ENCODE data around the gene SRGAP1.

DNA sequence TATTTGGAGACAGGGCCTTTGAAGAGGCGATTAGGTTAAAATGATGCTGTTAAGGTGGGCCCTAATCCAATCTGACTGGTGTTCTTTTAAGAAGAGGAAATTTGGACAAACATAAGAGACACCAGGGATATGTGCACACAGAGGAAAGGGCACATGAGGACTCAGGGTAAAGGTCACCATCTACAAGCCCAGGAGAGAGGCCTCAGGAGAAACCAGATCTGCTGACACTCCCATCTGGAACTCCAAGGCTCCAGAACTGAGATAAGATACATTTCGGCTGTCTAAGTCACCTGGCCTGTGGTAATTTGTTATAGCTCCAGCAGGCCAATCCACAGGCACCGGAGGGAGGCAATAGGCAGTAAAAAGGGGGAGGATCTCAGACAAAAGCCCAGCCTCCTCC, 329.0 kb downstream of the SRGAP1 start:
- no peak for TF ChIP-seq GATA2 (IDR thresholded peaks at IDR 0.05; ENCODE audit: low read depth, low read length)
- TF ChIP-seq GATA3 (IDR thresholded peaks at IDR 0.05; ENCODE audit: low read depth, low read length): no peak

All from SH-SY5Y (cell line).